ENCODE measurements around the gene SCYL1. TPM values are rescaled to one million over a fixed set of nuclear protein-coding genes. Genes with fewer than 3 reads are reported as not detected.

The SCYL1 gene
- total RNA-seq, 1 donor from 2014 or later: 103 TPM

DNA sequence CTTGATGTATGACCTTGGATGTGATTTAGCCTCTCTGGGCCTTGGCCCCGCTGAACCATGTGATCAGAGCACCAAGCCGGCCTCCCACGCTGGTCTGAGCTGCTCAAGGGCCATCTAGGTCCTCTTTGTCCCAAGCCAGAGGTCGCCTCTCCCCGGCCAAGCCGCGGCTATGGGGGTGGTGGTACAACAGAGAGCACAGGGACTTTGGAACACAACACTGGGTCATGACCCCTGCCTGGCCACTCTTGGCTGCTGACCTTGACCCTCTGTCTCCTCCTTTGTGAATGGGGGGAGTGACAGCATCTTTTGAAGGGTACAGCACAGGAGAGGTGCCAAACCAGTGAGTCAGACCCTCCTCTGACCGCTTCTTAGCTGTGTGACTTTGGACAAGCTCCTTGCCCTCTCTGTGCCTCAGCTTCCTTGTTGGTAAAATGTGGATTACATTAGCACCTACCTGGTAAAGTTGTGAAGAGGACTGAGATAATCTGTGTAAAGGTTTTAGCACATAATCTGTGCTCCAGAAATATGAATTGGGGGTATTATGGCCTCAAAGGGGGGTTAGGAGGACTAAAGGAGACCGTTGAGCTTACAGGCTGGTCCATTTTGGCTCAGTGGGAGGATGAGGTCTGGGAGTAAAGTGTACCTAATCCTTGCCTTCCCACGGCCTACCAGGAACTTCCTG lies 4.7 kb downstream of the SCYL1 start:
- DNase-seq (ENCODE audit: extremely low spot score, unreplicated experiment): no peak
- peaks cover 11% of the 10 kb centered on the region for H3K4me1 Mint-ChIP-seq (ENCODE audit: unreplicated experiment)
- TF ChIP-seq, protein P1, sequence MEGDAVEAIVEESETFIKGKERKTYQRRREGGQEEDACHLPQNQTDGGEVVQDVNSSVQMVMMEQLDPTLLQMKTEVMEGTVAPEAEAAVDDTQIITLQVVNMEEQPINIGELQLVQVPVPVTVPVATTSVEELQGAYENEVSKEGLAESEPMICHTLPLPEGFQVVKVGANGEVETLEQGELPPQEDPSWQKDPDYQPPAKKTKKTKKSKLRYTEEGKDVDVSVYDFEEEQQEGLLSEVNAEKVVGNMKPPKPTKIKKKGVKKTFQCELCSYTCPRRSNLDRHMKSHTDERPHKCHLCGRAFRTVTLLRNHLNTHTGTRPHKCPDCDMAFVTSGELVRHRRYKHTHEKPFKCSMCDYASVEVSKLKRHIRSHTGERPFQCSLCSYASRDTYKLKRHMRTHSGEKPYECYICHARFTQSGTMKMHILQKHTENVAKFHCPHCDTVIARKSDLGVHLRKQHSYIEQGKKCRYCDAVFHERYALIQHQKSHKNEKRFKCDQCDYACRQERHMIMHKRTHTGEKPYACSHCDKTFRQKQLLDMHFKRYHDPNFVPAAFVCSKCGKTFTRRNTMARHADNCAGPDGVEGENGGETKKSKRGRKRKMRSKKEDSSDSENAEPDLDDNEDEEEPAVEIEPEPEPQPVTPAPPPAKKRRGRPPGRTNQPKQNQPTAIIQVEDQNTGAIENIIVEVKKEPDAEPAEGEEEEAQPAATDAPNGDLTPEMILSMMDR (IDR thresholded peaks at IDR 0.05): no peak
- no peaks in the 10 kb centered on the region for H3K27me3 Mint-ChIP-seq (ENCODE audit: unreplicated experiment)
- no peaks in the 10 kb centered on the region for H3K9me3 Mint-ChIP-seq (ENCODE audit: unreplicated experiment)
- peaks cover 23% of the 10 kb centered on the region for H3K36me3 Mint-ChIP-seq (ENCODE audit: unreplicated experiment)
- H3K27ac Mint-ChIP-seq (ENCODE audit: unreplicated experiment): no peak overlapping the region
- H3K4me3 Mint-ChIP-seq (ENCODE audit: unreplicated experiment): no peak overlapping the region

DNA sequence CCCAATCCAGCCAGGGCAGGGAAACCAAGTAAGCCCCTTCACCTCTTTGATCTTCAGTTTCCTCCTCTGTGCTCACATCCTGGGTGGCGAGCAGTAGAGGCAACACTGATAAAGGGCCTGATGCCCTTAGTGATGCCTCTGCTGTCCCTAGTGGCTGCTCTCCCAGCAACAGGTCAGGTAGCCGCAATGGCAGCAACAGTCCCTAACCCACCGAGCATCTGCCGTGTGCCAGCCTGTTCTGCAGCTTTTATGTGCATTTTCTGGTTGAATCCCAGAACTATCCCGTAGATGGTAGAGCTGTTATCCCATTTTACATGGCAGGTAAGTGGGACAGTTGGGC lies 5.2 kb downstream of the SCYL1 start:
- H3K4me1 Mint-ChIP-seq (ENCODE audit: unreplicated experiment): peaks cover 11% of the 10 kb centered on the region
- TF ChIP-seq, protein P1 (IDR thresholded peaks at IDR 0.05): peak; percentile 10
- peaks cover 23% of the 10 kb centered on the region for H3K36me3 Mint-ChIP-seq (ENCODE audit: unreplicated experiment)
- no peak overlapping the region for H3K4me3 Mint-ChIP-seq (ENCODE audit: unreplicated experiment)
- H3K27ac Mint-ChIP-seq (ENCODE audit: unreplicated experiment): no peak overlapping the region
- H3K9me3 Mint-ChIP-seq (ENCODE audit: unreplicated experiment): no peaks in the 10 kb centered on the region
- no peak for DNase-seq (ENCODE audit: extremely low spot score, unreplicated experiment)
- H3K27me3 Mint-ChIP-seq (ENCODE audit: unreplicated experiment): no peaks in the 10 kb centered on the region

DNA sequence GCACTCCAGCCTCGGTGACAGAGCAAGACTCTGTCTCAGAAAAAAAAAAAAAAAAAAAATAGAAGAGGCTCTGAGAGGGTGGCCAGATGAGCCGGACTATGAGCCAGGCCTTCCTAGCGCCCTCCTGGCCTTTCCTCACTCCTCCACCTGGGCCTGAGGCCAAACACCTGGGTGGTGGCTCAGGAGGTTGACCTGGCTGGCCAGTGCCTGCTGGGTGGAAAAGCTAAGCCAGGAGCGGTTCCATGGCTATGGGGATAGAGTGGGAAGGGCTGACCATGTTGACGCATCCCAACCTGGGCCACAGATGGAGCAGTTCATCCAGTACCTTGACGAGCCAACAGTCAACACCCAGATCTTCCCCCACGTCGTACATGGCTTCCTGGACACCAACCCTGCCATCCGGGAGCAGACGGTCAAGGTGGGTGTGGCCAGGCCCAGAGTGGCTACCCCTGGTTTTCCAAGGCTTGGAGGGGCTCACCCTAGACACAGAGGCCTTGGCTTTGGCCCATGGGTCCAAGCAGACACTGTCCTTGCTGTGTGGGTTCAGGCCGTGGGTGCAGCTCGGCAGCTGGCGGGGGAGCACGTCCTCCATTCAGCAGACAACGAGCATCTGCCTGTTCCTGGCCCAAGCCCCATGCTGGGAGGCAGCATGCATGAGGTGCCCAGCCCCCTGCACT lies 7.6 kb downstream of the SCYL1 start:
- H3K27me3 Mint-ChIP-seq (ENCODE audit: unreplicated experiment): no peaks in the 10 kb centered on the region
- peaks cover 3% of the 10 kb centered on the region for H3K4me1 Mint-ChIP-seq (ENCODE audit: unreplicated experiment)
- no peak for DNase-seq (ENCODE audit: extremely low spot score, unreplicated experiment)
- H3K9me3 Mint-ChIP-seq (ENCODE audit: unreplicated experiment): no peaks in the 10 kb centered on the region
- H3K36me3 Mint-ChIP-seq (ENCODE audit: unreplicated experiment): peaks cover 20% of the 10 kb centered on the region
- H3K27ac Mint-ChIP-seq (ENCODE audit: unreplicated experiment): no peak overlapping the region
- no peak overlapping the region for H3K4me3 Mint-ChIP-seq (ENCODE audit: unreplicated experiment)
- TF ChIP-seq, protein P1 (IDR thresholded peaks at IDR 0.05): no peak

DNA sequence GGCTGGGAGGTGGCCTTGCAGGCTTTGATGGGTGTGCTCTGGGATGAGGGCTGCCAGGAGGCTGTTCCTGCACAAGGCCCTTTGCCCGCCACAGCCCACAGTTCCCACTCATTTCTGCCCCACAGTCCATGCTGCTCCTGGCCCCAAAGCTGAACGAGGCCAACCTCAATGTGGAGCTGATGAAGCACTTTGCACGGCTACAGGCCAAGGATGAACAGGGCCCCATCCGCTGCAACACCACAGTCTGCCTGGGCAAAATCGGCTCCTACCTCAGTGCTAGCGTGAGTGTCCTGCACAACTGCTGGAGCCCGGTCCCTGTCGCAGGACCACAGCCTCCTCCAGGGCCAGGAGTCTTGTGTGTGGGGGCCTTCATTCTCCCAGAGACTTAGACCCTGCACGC lies 10.2 kb downstream of the SCYL1 start:
- no peaks in the 10 kb centered on the region for H3K9me3 Mint-ChIP-seq (ENCODE audit: unreplicated experiment)
- H3K27me3 Mint-ChIP-seq (ENCODE audit: unreplicated experiment): no peaks in the 10 kb centered on the region
- TF ChIP-seq, protein P1 (IDR thresholded peaks at IDR 0.05): no peak
- H3K27ac Mint-ChIP-seq (ENCODE audit: unreplicated experiment): no peak overlapping the region
- H3K4me3 Mint-ChIP-seq (ENCODE audit: unreplicated experiment): no peak overlapping the region
- H3K4me1 Mint-ChIP-seq (ENCODE audit: unreplicated experiment): peaks cover 2% of the 10 kb centered on the region
- peaks cover 13% of the 10 kb centered on the region for H3K36me3 Mint-ChIP-seq (ENCODE audit: unreplicated experiment)
- no peak for DNase-seq (ENCODE audit: extremely low spot score, unreplicated experiment)

DNA sequence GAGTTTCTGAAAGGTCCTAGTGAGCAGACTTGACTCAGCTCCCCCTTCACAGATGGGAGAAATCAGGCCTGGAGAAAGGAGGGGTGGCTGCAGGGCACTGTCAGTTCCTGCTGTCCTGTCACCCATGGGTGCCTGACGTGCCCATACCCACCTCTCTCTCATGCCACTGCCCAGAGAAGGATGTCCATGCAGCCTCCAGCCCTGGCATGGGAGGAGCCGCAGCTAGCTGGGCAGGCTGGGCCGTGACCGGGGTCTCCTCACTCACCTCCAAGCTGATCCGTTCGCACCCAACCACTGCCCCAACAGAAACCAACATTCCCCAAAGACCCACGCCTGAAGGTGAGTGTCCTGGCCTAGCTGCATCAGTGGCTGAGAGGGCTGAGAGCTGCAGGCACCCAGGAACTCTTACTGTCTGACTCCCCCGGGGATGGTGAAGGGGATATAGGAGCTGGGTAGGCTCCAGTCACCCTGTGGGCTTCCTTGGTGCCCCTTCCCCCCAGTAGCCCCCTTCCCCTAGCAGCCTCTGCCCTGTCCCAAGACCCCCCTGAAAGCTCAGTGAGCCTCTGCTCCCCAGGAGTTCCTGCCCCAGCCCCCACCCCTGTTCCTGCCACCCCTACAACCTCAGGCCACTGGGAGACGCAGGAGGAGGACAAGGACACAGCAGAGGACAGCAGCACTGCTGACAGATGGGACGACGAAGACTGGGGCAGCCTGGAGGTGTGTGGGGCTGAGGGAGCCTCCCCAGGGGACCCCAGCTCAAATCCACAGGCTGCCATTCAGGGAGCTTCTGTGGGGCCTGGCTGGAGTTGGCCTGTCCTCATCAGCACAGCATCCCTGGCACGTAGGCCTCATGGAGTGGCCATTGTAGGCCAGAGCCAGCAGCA lies 11.8 kb downstream of the SCYL1 start:
- DNase-seq (ENCODE audit: extremely low spot score, unreplicated experiment): no peak
- Mint-ChIP-seq H3K9me3 (ENCODE audit: unreplicated experiment) (no peaks in the 10 kb centered on the region), H3K4me3 (ENCODE audit: unreplicated experiment) (no peak overlapping the region), H3K27ac (ENCODE audit: unreplicated experiment) (no peak overlapping the region), H3K27me3 (ENCODE audit: unreplicated experiment) (no peaks in the 10 kb centered on the region), H3K36me3 (ENCODE audit: unreplicated experiment) (peaks cover 6% of the 10 kb centered on the region), H3K4me1 (ENCODE audit: unreplicated experiment) (peaks cover 12% of the 10 kb centered on the region)
- TF ChIP-seq, protein P1 (IDR thresholded peaks at IDR 0.05): no peak

Measured in osteocyte (in vitro differentiated cells).